ENCODE measurements around the gene LMAN2.
"Not testable (repeated sequence)": the region's sequence is repeated elsewhere in the genome, so short reads cannot be mapped to it uniquely, and the experiment has no call there.

- TF ChIP-seq CTCF (IDR thresholded peaks at IDR 0.05; ENCODE audit: low read depth, low read length, poor library complexity, severe bottlenecking); EZH2phosphoT487 (IDR thresholded peaks at IDR 0.05; ENCODE audit: borderline replicate concordance, low read length): not testable (repeated sequence)
Observed at GRCh38 chr5:177360740-177361139, 9.3 kb upstream of the LMAN2 start.
